H1 (cell line): Measurements from ENCODE around the gene CPSF4. TPM values are rescaled to one million over a fixed set of nuclear protein-coding genes. Genes with fewer than 3 reads are reported as not detected.

Experiments
- CTCF ChIA-PET: fragments of 300-600 bp; sonication (Branson Sonifier 250); formaldehyde crosslinking; loops from one replicate; lab custom pipeline; 2021; ENCODE audit not compliant: partially characterized antibody; lab: Charles Lee
- POLR2A ChIA-PET: fragments of 300-600 bp; sonication (Branson Sonifier 250); formaldehyde crosslinking; loops from one replicate; lab custom pipeline; 2021; ENCODE audit warnings: inconsistent platforms; ENCODE audit not compliant: partially characterized antibody; lab: Charles Lee
- DNase-seq, 2 experiments: peaks; one replicate each; pipeline versions ENCODE4 v3.0.0 to v3.0.0-alpha.2; 2010 to 2022; ENCODE audit warnings: low spot score in 2 of 2, low read depth in 1 of 2, mixed read lengths in 1 of 2
- FAIRE-seq: peaks from 2 replicates; lab custom pipeline; 2011; peaks lifted over from hg19 to GRCh38; lab: Jason Lieb, UNC
- H2AFZ ChIP-seq: 2 replicates; pipeline ENCODE4 v1.8.1; 2012; ENCODE audit warnings: low read length, inconsistent platforms
- H2AK5ac ChIP-seq: 2 replicates; pipeline ENCODE4 v1.6.1; 2013; ENCODE audit warnings: low read depth, low read length
- H2BK120ac ChIP-seq: replicated peaks from 2 replicates; pipeline ENCODE3; 2013; ENCODE audit warnings: low read depth, low read length, inconsistent platforms
- H2BK12ac ChIP-seq: 2 replicates; pipeline ENCODE4 v1.6.1; 2013; ENCODE audit warnings: low read depth, low read length
- H2BK15ac ChIP-seq: 2 replicates; pipeline ENCODE4 v1.6.1; 2013; ENCODE audit warnings: low read length
- H2BK20ac ChIP-seq: 2 replicates; pipeline ENCODE4 v1.6.1; 2013; ENCODE audit warnings: low read length
- H2BK5ac ChIP-seq: 2 replicates; pipeline ENCODE4 v1.6.1; 2013; ENCODE audit warnings: low read depth, low read length
- H3K14ac ChIP-seq: 2 replicates; pipeline ENCODE4 v1.6.1; 2013; ENCODE audit warnings: inconsistent platforms; ENCODE audit not compliant: insufficient read length
- H3K18ac ChIP-seq: 2 replicates; pipeline ENCODE4 v1.6.1; 2013; ENCODE audit warnings: low read length; ENCODE audit errors: extremely low read depth
- H3K23ac ChIP-seq: 2 replicates; pipeline ENCODE4 v1.6.1; 2013; ENCODE audit warnings: inconsistent platforms; ENCODE audit not compliant: insufficient read length
- H3K23me2 ChIP-seq: 2 replicates; pipeline ENCODE4 v1.6.1; 2013; ENCODE audit warnings: low read depth, low read length
- H3K27ac ChIP-seq: 2 replicates; pipeline ENCODE4 v1.6.1; 2011; ENCODE audit warnings: low read depth, low read length, inconsistent platforms
- H3K27me3 ChIP-seq, 4 experiments: replicated peaks in 1 of 4; 1 replicate in 1 of 4; 2 replicates in 3 of 4; pipeline versions ENCODE4 v1.6.1 to v1.8.1; 2011 to 2013; ENCODE audit warnings: low read length in 3 of 4, mild to moderate bottlenecking in 3 of 4, inconsistent platforms in 2 of 4, mixed read lengths in 2 of 4, moderate library complexity in 1 of 4; ENCODE audit not compliant: control insufficient read depth in 3 of 4, insufficient read depth in 3 of 4; ENCODE audit errors: extremely low read depth in 1 of 4
- H3K36me3 ChIP-seq, 4 experiments: 2 replicates each; pipeline versions ENCODE4 v1.6.1 to v1.8.1; 2011 to 2013; ENCODE audit warnings: mild to moderate bottlenecking in 4 of 4, low read length in 3 of 4, moderate library complexity in 2 of 4, control low read depth in 1 of 4, inconsistent platforms in 1 of 4; ENCODE audit not compliant: insufficient read depth in 4 of 4, control insufficient read depth in 2 of 4
- H3K4ac ChIP-seq: replicated peaks from 2 replicates; pipeline ENCODE3; 2013; ENCODE audit warnings: low read length, low read depth, mixed read lengths, inconsistent platforms; ENCODE audit not compliant: insufficient read length
- H3K4me1 ChIP-seq, 4 experiments: replicated peaks in 1 of 4; 1 replicate in 1 of 4; 2 replicates in 3 of 4; pipeline versions ENCODE4 v1.6.1 to v1.8.1; 2011 to 2013; ENCODE audit warnings: low read length in 3 of 4, inconsistent platforms in 2 of 4, mixed read lengths in 1 of 4; ENCODE audit not compliant: insufficient read depth in 4 of 4, control insufficient read depth in 3 of 4
- H3K4me2 ChIP-seq, 2 experiments: 2 replicates each; pipeline versions ENCODE4 v1.6.1 to v1.8.1; 2011 to 2013; ENCODE audit warnings: low read depth in 2 of 2, low read length in 2 of 2, control low read depth in 1 of 2, inconsistent platforms in 1 of 2, mild to moderate bottlenecking in 1 of 2; ENCODE audit not compliant: insufficient read depth in 1 of 2
- H3K4me3 ChIP-seq, 4 experiments: fragments of 200-600, 300-600 bp in 1 of 4; sonication (generic), shearing (Covaris generic), sonication (Bioruptor Twin) in 1 of 4; 2 replicates each; pipeline versions ENCODE4 v1.5.1 to v1.8.1; 2011 to 2016; ENCODE audit warnings: low read length in 4 of 4, low read depth in 3 of 4, control low read depth in 2 of 4, inconsistent platforms in 2 of 4, mild to moderate bottlenecking in 2 of 4, mixed read lengths in 1 of 4, moderate library complexity in 1 of 4; ENCODE audit not compliant: insufficient read depth in 2 of 4; ENCODE audit errors: extremely low read depth in 1 of 4
- H3K56ac ChIP-seq: replicated peaks from 2 replicates; pipeline ENCODE3; 2013; ENCODE audit warnings: low read depth, mild to moderate bottlenecking, mixed read lengths, low read length, inconsistent platforms; ENCODE audit not compliant: insufficient read length
- H3K79me1 ChIP-seq: 2 replicates; pipeline ENCODE4 v1.6.1; 2013; ENCODE audit warnings: low read depth, low read length, control low read depth
- H3K79me2 ChIP-seq, 2 experiments: 2 replicates each; pipeline versions ENCODE4 v1.6.1 to v1.8.1; 2012 to 2013; ENCODE audit warnings: low read length in 2 of 2, mild to moderate bottlenecking in 2 of 2, inconsistent platforms in 1 of 2; ENCODE audit not compliant: insufficient read depth in 2 of 2, control insufficient read depth in 1 of 2
- H3K9ac ChIP-seq, 4 experiments: replicated peaks in 1 of 4; 1 replicate in 1 of 4; 2 replicates in 3 of 4; pipeline versions ENCODE4 v1.6.1 to v1.8.1; 2011 to 2013; ENCODE audit warnings: low read depth in 3 of 4, low read length in 3 of 4, control low read depth in 2 of 4, mild to moderate bottlenecking in 2 of 4, moderate library complexity in 2 of 4, inconsistent platforms in 1 of 4; ENCODE audit errors: extremely low read depth in 1 of 4
- H3K9me3 ChIP-seq, 2 experiments: 2 replicates each; pipeline versions ENCODE4 v1.6.1 to v1.8.1; 2012 to 2013; ENCODE audit warnings: mild to moderate bottlenecking in 2 of 2, moderate library complexity in 2 of 2, control low read depth in 1 of 2, inconsistent platforms in 1 of 2, low read depth in 1 of 2, low read length in 1 of 2, mixed read lengths in 1 of 2; ENCODE audit not compliant: insufficient read depth in 2 of 2
- H4K20me1 ChIP-seq, 2 experiments: replicated peaks in 1 of 2; 2 replicates each; pipeline versions ENCODE3 to v1.8.1; 2011 to 2013; ENCODE audit warnings: inconsistent platforms in 2 of 2, low read length in 2 of 2, mild to moderate bottlenecking in 1 of 2; ENCODE audit not compliant: insufficient read depth in 2 of 2, control insufficient read depth in 1 of 2
- H4K5ac ChIP-seq: 2 replicates; pipeline ENCODE4 v1.6.1; 2013; ENCODE audit warnings: low read length, low read depth, mixed read lengths, inconsistent platforms; ENCODE audit not compliant: insufficient read length
- H4K8ac ChIP-seq: 2 replicates; pipeline ENCODE4 v1.8.0; 2013; ENCODE audit warnings: mild to moderate bottlenecking, moderate library complexity, low read length, inconsistent platforms; ENCODE audit not compliant: insufficient read depth; ENCODE audit errors: extremely low read depth
- H4K91ac ChIP-seq: replicated peaks from 2 replicates; pipeline ENCODE3; 2013; ENCODE audit warnings: low read length, mixed read lengths, inconsistent platforms; ENCODE audit not compliant: insufficient read length
- EP300 ChIP-seq, 2 experiments: IDR thresholded peaks; 1 replicate in 1 of 2; 2 replicates in 1 of 2; pipeline ENCODE4 v1.6.1; 2011 to 2012; ENCODE audit warnings: low read depth in 2 of 2, low read length in 2 of 2, mild to moderate bottlenecking in 2 of 2, borderline replicate concordance in 1 of 2, inconsistent platforms in 1 of 2, moderate library complexity in 1 of 2
- WGBS, 2 experiments: shearing (Covaris generic) in 1 of 2; methylation state at CpG; one replicate each; pipeline versions ENCODE4 v1.1.6 to v1.1.7; 2013 to 2015; ENCODE audit warnings: low lambda C conversion rate in 2 of 2, mixed read lengths in 2 of 2, inconsistent platforms in 1 of 2, low coverage in 1 of 2, missing lambda C conversion rate in 1 of 2; ENCODE audit not compliant: insufficient replicate concordance in 2 of 2, insufficient coverage in 1 of 2, insufficient read length in 1 of 2; ENCODE audit errors: extremely low coverage in 1 of 2, missing lambda C conversion rate in 1 of 2; 5-methylcytosine and 5-hydroxymethylcytosine counted together
- polyA plus RNA-seq, 7 experiments: library from polyadenylated mRNA; depleted of rRNA in 3 of 7; stranded (reverse) in 5 of 7; unstranded in 2 of 7; fragments of >200 nt in 5 of 7; fragments of 200-250 nt in 2 of 7; gene quantifications; 1 replicate in 5 of 7; 2 replicates in 1 of 7; 4 replicates in 1 of 7; pipeline versions ENCODE4 v1.2.1 to v1.2.3, GENCODE V29; 2011 to 2013; ENCODE audit warnings: missing spikeins in 2 of 7, mixed read lengths in 2 of 7
- total RNA-seq: library from RNA; stranded (reverse); fragmentation: NEBNext Ultra II Directional; extraction: Animal tissue kit (Norgen Biotek cat#: 25700); gene quantifications from 2 replicates; pipeline ENCODE4 v1.2.1, GENCODE V29; 2021

CPSF4 gene
- total and polyA plus RNA-seq, 2 of the 8 experiments (the other 6 are each of a cell fraction or from before 2014, with no cell fraction given) = 77.5 to 103 TPM

GRCh38 chr7:99389772-99390171 is 49.0 kb upstream of the CPSF4 start:
- no peak overlapping the region for H4K5ac ChIP-seq
- H4K20me1 ChIP-seq = peaks cover 6 to 8% of the 10 kb centered on the region in 2 experiments
- peaks cover 2 to 12% (median 5%) of the 10 kb centered on the region in 4 experiments; a peak in 6 of 7 replicates for H3K4me1 ChIP-seq
- H2BK15ac ChIP-seq = no peak overlapping the region
- no peak overlapping the region for H4K91ac ChIP-seq
- DNase-seq (no peak), FAIRE-seq (no peak)
- H3K4me3 ChIP-seq = no peak overlapping the region
- H3K56ac ChIP-seq = no peak overlapping the region
- H3K79me1 ChIP-seq = no peaks in the 10 kb centered on the region
- no peak overlapping the region for H2BK120ac ChIP-seq
- H3K4me2 ChIP-seq = no peak overlapping the region
- H3K9me3 ChIP-seq = no peaks in the 10 kb centered on the region
- H2BK5ac ChIP-seq = no peak overlapping the region
- H2BK20ac ChIP-seq = no peak overlapping the region
- no peak overlapping the region for H3K27ac ChIP-seq
- WGBS, 2 experiments = 93% methylated on average over 11 of the region's 13 CpGs; no CpG with 5 or more reads in 1 of the 2 experiments
- H3K36me3 ChIP-seq = peaks cover 6 to 35% (median 17%) of the 10 kb centered on the region in 4 experiments; a peak in 7 of 8 replicates
- no peak overlapping the region for H2BK12ac ChIP-seq
- no peak overlapping the region for H4K8ac ChIP-seq
- H3K18ac ChIP-seq = no peak overlapping the region
- no peak overlapping the region for H2AK5ac ChIP-seq
- no peak overlapping the region for H3K23ac ChIP-seq
- no peaks in the 10 kb centered on the region for H3K79me2 ChIP-seq
- no peaks in the 10 kb centered on the region for H3K27me3 ChIP-seq
- no peak for TF ChIP-seq EP300 (IDR thresholded peaks at IDR 0.05; ENCODE audit: borderline replicate concordance in 1 of 2, low read depth in 2 of 2, low read length in 2 of 2)
- H3K14ac ChIP-seq = no peak overlapping the region
- no peak overlapping the region for H2AFZ ChIP-seq
- POLR2A ChIA-PET = interaction anchor here (0.6 to 7.9 kb wide), 9 partner anchors 9 to 1045 kb away, joined by 3 to 150 read pairs (median 4); partner anchors contain the start of genes BUD31 and PDAP1
- H3K9ac ChIP-seq = no peak overlapping the region
- CTCF ChIA-PET = interaction anchor here (0.6 to 7.1 kb wide), 5 partner anchors 13 to 63 kb away, joined by 3 to 40 read pairs (median 4); no protein-coding TSS in a partner anchor
- no peak overlapping the region for H3K4ac ChIP-seq
- H3K23me2 ChIP-seq = peaks cover 4% of the 10 kb centered on the region; the same call in 1 of the 2 replicates
